Activated CD4-positive, CD25-positive, alpha-beta regulatory T cell treated with anti-CD3 and anti-CD28 coated beads, Interleukin-2, amount 50 U/mL, for 16 hours (primary cell): ENCODE measurements around the gene ZFAND6.
"Not testable (repeated sequence)": the region's sequence is repeated elsewhere in the genome, so short reads cannot be mapped to it uniquely, and the experiment has no call there.

Experiments
- DNase-seq: peaks from one replicate; pipeline ENCODE4 v3.0.0-alpha.2; 2020; ENCODE audit warnings: low read depth, low spot score

ZFAND6 gene

DNA sequence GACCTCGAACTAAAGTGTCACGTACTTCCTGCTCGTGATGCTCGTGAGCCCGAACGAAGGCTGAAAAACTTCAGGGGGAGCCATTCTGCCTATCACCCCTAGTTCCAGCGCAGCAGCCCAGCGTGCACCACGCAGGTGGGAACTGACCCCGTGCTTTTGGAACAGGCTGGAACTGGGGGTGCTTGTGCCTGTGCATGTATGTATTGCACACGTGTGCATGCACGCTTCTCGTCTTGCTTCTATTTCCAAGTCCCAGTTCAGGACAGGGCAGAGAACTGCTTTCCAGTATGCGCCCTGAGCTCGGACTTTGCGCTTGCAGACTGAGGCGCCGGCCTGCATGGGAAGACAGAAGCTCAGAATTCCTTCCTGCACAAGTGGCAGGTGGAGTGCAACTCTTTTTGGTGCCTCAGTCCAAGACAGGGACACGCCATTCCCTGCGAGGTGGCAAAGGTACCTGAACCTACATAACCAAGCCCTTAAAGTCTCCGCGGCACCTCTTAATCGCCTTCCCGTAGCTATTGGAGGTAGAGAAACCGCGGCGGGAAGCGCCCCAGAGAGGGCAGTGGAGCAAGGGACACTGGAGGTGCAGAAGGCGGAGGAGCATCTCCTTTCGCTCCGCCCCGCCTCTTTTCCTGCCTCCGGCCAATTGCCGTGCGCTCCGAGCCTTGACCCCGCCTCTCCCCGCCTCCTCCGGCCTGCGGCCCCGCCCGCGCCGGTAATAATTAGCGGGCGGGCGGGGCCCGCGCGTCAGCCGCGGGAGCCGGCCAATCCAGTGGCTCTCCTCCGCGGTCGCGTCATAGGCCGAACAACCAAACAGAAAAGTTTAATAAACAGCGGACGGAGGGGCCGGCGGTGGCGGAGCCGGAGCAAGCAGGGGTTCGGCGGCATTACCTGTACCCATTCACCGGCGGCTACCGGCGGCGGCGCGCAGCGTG lies at the start of gene ZFAND6:
Gene ZFAND6 (plus strand): TSS at position 826 of the 935 bp plus-strand sequence. CDS start 60,669 bp downstream, outside the sequence.
- DNase-seq: peak; percentile 87

- DNase-seq: no peak
Measured at GRCh38 chr15:80010131-80010673, 49.3 kb upstream of the ZFAND6 start.

- DNase-seq: not testable (repeated sequence)
Measured at GRCh38 chr15:80011041-80011523, 48.4 kb upstream of the ZFAND6 start.

- no peak for DNase-seq
Measured at GRCh38 chr15:80011596-80011995, 47.9 kb upstream of the ZFAND6 start.

GRCh38 chr15:80012060-80012726 lies 47.3 kb upstream of the ZFAND6 start:
- DNase-seq: no peak

DNA sequence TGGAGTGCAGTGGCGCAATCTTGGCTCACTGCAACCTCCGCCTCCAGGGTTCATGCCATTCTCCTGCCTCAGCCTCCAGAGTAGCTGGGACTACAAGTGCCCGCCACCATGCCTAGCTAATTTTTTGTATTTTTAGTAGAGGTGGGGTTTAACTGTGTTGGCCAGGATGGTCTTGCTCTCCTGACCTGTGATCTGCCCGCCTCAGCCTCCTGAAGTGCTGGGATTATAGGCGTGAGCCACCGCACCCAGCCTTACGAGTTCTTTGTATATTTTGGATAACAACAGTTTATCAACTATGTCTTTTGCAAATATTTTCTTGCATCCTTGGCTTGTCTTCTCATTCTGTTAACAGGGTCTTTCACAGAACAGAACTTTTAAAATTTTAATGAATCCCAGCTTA lies 45.3 kb upstream of the ZFAND6 start:
- DNase-seq: not testable (repeated sequence)

DNA sequence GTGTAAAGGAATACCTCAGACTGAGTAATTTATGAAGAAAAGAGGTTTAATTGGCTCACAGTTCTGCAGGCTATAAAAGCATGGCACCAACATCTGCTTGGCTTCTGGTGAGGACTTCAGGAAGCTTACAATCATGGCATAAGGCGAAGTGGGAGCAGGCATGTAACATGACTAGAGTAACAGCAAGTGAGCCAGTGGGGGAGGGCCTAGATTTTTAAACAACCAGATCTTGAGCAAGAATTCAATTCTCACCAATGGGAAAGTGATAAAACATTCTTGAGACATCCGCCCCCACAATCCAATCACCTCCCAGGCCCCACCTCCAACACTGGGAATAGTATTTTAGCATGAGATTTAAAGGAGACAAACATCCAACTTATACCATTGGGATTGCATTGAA lies 44.3 kb upstream of the ZFAND6 start:
- no peak for DNase-seq

- DNase-seq: not testable (repeated sequence)
Measured at GRCh38 chr15:80016506-80016905, 43.0 kb upstream of the ZFAND6 start.

DNA sequence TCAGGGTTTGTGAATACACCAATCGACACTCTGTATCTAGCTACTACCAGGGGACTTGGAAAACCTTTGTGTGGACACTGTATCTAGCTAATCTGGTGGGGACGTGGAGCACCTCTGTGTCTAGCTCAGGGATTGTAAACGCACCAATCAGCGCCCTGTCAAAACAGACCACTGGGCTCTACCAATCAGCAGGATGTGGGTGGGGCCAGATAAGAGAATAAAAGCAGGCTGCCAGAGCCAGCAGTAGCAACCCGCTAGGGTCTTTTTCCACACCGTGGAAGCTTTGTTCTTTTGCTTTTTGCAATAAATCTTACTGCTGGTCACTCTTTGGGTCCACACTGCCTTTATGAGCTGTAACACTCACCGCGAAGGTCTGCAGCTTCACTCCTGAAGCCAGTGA lies 42.3 kb upstream of the ZFAND6 start:
- not testable (repeated sequence) for DNase-seq

DNA sequence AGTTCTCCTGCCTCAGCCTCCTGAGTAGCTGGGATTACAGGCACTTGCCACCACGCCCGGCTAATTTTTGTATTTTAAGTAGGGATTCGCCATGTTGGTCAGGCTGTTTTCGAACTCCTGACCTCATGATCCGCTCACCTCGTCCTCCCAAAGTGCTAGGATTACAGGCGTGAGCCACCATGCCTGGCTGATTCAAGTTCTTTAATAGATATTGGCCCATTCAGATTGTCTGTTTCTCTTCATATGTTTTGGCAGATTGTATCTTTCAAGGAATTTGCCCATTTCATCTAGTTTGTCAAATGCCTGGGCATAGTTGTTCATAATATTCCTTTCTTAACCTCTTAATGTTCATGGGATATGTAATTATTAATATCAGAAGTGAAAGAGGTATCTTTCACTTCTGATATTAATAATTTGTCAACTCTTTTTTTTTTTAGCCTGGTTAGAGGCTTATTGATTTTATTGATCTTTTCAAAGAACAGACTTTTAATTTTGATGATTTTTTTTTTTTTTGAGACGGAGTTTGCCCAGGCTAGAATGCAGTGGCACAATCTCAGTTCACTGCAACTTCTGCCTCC lies 40.2 kb upstream of the ZFAND6 start:
- DNase-seq: no peak

- not testable (repeated sequence) for DNase-seq
Measured at GRCh38 chr15:80020149-80020548, 39.3 kb upstream of the ZFAND6 start.

GRCh38 chr15:80020731-80021130 lies 38.7 kb upstream of the ZFAND6 start:
- DNase-seq: no peak

DNA sequence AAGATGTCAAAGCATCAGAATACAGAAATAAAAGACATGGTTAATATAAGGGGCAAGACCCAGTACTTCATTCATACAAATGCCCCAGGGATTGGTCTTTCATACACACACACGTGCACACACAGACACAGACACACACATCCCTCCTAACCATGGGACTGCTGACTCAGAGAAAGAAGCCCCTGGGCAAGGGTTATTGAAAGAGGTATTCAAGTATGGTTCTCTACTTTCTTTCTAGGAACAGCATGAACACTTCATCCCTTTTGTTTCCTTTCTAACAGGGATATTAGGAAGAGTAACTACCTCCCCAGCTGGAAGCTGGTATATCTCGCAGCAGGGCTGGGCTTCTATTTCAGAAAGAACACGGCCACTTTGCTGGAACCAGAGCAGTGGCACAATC lies 33.2 kb upstream of the ZFAND6 start:
- no peak for DNase-seq

DNA sequence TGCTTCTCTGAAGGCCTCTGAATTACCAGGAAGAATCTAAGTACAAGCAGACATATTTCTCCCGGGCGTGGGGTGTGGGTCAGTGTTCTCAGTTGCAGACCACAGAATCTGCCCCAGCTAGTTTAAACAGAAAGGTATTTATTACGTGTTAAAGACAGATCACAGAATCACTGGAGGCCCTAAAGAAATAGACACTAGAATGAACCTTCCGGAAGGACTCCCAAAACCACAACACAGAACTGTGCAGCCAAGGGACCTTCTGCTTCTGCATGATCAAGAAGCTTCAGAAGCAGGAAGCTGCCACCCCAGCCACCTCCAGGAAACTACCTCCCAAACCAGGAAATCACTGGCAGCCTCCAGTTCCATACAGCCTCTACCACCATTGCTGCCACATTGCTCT lies 32.7 kb upstream of the ZFAND6 start:
- no peak for DNase-seq

GRCh38 chr15:80028937-80029336 lies 30.5 kb upstream of the ZFAND6 start:
- DNase-seq: no peak

DNA sequence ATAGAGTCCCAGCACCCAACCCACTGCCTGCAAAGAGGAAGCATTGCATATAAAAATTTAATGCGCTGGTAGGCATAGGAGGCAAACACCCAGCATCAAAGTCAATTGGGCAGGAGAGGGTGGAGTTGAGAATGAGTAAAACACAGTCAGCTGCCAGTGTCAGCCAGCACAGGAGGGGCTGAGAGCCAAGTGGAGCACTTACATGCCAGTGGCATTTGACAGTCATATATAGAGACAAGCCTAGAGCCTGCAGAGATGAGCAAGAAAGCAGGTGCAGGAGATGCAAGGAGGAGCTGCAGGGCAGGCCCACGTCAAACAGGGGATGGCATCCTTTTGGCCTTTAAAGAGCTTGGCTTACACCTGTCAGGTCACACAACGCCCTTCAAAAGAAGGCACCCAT lies 27.6 kb upstream of the ZFAND6 start:
- no peak for DNase-seq

GRCh38 chr15:80034629-80035028 lies 24.8 kb upstream of the ZFAND6 start:
- no peak for DNase-seq

DNA sequence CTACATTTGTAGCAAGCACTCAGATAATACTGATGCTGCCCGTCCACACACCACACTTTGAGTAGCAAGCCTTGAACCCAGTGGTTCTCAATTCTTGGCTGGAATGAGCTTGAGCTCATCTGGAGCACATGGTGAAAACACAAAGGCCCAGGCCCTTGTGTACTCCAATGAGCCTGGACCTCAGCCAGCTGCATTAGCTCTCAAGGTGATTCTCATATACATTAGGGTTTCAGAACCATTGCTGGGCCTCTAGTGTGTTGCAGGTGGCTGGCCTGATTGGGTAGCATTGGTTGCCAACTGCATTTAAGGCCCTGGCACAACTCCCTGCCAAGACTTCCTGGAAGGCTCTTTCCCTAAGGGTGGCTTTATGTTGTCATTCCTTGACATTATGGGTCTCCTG lies 23.4 kb upstream of the ZFAND6 start:
- DNase-seq: no peak

- no peak for DNase-seq
Measured at GRCh38 chr15:80041494-80042253, 17.8 kb upstream of the ZFAND6 start.

DNA sequence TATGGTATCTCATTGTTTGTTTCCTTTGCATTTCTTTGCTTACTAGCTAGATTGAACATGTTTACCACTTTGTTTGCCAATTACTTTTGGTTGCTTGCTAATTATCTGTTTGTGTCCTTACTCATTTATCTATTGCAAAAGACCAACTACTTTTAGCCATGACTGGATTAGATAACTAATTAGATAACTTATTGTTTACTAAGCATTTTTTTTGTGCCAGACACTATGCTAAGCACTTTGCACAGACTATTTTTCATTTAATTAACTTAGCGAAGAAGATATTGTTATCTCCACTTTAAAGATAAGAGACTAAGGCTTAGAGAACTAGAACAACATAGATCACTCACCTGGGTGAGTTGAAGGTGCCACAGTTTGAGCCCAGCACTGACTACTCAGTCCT lies 16.9 kb upstream of the ZFAND6 start:
- no peak for DNase-seq

GRCh38 chr15:80045219-80045618 lies 14.3 kb upstream of the ZFAND6 start:
- DNase-seq: not testable (repeated sequence)
